Activated CD4-positive, alpha-beta T cell treated with anti-CD3 and anti-CD28 coated beads for 48 hours (primary cell): Measurements from ENCODE around the gene VEPH1.

ENCODE experiments used
- DNase-seq: peaks from one replicate; pipeline ENCODE4 v3.0.0-alpha.2; 2020

VEPH1 gene

GRCh38 chr3:157294953-157295352 is 208.3 kb downstream of the VEPH1 start:
- no peak for DNase-seq

GRCh38 chr3:157294491-157294890 is 208.7 kb downstream of the VEPH1 start:
- DNase-seq, result no peak

- DNase-seq, result no peak
These were observed 212.4 kb downstream of the VEPH1 start for GRCh38 chr3:157290766-157291165.

DNA sequence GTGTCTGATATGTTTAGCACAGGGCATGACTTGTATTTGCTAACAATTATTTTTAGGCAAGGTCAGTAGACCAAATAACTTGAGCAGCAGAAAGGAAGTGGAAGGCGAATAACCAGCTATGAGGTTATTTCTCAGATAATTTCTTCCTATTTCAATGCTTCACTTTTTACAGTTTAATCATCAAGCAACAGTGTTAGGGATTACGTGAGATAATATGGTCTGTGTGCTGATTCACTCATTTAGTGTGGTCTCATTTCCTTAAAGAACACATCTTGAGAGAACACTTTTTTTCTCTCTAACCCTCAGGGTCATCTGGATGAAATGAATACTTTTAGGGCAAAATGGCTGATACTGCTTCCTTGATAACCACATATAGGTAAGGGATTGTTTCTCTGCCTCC is 217.2 kb downstream of the VEPH1 start:
- no peak for DNase-seq

DNA sequence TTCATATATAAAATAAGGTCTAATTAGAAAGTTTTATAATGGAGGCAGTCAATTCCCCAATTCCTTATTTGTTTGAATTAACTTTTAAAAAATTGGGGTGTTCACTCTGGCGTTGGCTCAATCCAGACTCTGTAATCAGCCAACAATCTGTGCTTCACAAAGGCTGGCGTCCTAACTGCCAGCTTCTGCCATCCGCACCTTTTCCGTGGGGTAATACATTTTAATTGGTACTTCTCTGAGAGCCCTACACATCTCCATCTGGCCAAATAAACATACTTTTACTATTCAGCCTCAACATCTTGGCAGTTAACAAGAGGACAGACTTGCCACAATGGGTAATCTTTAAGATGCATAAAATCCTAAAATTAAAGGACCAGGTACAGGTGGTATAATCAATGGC is 218.1 kb downstream of the VEPH1 start:
- DNase-seq, result no peak

- no peak for DNase-seq
These were observed 218.5 kb downstream of the VEPH1 start for GRCh38 chr3:157284688-157285087.

DNA sequence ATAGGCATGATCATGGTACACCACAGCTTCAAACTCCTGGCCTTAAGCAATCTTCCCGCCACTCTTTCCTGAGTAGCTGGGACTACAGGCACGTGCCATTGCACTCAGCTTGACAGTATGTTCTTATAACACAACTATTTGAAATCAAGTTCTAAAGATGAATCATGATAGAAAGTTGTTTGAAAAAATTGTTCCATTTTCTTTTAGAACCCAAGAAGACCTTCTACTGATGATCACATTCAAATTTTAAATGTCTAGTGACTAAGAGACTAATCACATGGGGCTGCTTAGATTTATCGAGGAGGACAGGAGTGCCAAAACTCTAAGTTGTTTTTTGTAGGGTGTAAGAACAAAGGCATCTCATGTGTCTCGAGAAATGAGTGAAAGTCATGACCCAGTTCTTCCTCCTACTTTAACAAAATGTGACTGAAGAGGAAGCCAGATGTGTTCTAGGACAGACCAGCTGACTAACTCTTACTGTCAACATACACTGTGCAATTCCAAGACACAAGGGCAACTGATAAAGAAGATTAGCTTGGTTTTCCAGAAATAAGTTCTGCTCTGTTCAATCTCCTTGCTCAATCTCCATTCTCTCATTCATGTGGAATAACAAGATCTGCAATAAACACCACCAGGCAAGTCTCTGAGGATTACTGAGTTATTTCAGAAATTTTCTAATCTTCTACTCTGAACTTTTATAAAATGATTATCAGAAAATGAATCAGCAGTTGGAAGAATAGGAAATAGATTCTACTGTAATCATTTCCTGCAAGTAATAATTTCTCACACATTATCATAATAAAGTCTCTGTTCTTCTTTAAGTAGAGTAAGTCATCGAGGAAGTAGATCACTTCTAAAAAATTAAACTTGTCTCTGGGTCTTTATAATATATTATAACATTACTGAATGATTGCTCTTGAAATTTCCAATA is 220.7 kb downstream of the VEPH1 start:
- DNase-seq, result no peak

DNA sequence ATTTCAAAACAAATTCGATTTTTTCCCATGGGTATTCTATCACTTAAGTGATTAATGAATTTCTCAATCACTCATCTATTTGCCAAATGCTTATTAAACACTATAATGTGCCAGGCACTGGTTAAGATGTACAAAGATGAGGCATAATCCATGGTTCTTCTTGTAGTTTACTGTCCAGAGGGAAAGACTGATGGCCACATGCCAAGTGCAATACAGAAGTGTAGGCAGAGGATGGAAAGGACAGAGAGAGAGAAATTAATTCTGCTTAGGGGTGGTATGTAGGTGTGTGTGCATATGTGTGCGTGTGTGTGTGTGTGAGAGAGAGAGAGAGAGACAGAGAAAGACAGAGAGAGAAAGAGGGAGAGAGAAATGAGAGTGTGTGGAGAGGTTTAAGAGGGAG is 222.4 kb downstream of the VEPH1 start:
- no peak for DNase-seq

GRCh38 chr3:157280354-157280753 is 222.9 kb downstream of the VEPH1 start:
- no peak for DNase-seq

GRCh38 chr3:157279237-157279636 is 224.0 kb downstream of the VEPH1 start:
- DNase-seq, result no peak

GRCh38 chr3:157276801-157277200 is 226.4 kb downstream of the VEPH1 start:
- no peak for DNase-seq

DNA sequence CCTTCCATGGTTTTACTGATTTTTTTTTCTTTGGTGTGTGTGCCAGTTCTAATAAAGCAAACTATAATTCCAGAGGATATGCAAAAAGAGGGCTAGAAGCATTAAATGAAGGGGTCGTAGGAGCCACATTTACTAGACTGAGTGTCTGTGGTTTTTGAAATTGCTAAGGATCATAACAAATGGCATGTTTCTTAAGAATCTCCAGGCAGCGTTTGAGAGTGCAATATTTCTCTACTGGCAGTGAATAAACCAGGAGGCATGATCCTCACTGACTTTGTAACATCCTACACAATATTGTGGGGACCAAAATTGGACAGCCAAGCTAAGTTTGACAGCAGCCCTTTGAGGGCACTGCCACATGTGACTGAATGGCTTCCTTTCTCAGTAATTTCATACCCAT is 227.4 kb downstream of the VEPH1 start:
- no peak for DNase-seq

- DNase-seq, result no peak
These were observed 228.5 kb downstream of the VEPH1 start for GRCh38 chr3:157274644-157275137.

DNA sequence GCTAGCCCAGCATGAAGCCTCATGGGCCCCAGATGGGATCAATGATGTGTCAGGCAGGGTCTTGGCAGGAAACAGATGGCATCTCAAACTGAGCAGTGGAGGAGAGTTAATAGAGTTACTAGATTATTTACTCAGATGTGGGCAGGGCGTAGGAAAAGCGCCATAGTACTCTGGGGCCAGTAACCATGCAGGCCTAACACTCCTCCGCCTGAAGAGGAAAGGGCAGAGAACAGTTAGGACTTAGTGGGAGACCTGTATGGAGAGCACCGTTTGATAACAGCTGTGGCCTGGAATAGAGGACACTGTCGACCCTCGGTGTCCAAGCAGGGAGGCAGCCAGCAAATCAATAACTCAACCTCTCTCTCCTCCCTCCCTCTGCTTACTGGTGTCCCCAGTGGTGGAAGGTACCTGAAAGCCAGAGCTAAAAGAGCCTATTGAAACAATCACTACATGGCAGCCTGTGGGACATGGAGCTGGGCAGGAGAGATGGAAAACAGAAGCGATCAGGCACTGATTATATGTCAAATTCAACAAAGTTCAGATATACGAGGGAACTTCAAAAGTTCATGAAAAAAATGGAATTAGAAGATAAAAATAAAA is 231.8 kb downstream of the VEPH1 start:
- no peak for DNase-seq

DNA sequence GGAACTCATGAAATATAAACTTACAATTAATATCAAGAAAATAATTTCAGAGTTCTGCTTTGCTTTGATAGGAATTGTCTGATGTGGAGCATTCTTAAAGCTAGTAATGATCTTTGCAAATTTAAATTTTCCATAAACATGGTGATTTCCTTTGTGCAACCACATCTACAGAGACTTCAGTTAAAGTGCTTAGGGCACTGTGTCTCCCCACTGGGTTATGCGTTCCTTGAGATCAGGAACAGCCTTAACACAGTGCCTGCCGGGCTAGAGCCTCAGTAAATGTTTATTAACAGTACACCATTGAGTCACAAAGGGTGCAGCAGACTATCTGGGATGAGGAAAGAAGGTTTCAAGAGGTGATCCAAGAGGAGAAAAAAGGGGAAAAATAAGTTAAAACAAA is 235.2 kb downstream of the VEPH1 start:
- DNase-seq, result no peak

GRCh38 chr3:157265931-157266330 is 237.3 kb downstream of the VEPH1 start:
- DNase-seq, result no peak

DNA sequence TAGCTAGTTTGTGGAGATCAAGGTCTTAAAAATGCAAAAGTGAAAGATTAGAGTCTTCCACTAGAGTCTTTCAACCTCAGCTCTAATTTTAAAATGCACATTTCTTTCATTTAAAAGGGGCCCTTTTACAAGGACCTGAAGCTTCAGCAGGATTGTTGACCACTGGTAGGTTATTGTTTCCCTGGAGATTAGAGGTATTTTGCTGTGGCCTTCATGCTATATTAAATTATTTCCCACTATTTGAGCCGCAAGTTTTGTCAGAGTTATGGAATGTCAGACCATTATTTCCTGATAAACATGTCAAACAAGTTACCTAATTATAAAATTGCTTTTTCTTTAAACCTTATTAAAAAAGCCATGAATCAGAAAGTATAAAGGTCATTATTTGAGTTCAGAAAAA is 240.2 kb downstream of the VEPH1 start:
- DNase-seq, result no peak

DNA sequence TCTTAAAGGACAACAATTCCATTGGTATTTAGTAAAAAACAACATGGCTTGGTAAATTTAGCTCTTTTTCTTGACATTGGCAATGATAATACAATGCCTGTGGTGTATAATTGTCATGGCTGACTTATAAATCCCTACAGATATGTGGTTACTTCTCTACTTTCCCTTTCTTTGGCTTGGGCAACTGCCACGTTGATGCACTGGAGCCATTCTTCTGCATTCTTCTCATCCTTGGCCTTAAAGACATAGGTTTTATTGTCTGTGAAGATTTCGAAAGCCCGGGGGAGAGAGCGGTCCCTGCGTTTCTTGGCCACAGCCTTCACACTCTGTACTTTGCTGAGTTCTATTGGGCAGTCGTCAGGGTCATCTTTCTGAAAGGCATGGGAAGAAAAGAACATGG is 242.2 kb downstream of the VEPH1 start:
- DNase-seq, result no peak

DNA sequence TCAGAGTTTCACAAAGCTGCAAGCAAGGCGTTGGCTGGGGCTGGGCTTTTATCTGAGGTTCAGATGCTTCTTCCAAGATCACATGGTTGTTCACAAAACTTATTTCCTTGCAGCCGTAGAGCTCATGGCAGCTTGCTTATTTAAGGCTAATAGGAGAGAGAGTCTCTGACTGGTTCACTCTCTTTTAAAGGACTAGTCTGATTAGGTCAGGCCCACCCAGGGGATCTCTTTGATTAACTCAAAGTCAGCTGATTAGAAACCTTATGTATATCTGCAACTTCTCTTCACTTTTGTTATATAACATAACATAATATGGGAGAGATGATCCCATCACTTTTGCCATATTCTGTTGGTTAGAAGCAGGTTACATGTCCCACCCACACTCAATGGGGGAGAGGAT is 243.4 kb downstream of the VEPH1 start:
- DNase-seq, result no peak

DNA sequence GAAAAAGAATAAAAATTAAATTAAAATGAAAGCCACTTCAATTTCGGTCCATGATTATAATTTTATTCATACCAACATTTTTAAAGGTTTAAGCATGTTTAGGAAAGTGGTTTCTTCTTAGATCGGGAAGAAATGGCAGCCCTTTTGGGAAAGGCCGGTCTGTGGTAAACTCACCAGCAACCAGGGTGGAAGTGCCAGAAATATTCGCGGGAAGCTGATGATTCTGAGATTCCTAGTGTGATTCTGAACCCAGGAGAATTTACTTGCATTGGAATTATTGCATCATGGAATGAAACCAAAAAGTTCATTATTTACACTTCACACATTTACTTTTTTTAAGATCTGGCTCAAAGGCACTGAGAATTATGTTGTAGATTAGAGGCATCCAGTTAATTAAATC is 246.1 kb downstream of the VEPH1 start:
- DNase-seq, result no peak

DNA sequence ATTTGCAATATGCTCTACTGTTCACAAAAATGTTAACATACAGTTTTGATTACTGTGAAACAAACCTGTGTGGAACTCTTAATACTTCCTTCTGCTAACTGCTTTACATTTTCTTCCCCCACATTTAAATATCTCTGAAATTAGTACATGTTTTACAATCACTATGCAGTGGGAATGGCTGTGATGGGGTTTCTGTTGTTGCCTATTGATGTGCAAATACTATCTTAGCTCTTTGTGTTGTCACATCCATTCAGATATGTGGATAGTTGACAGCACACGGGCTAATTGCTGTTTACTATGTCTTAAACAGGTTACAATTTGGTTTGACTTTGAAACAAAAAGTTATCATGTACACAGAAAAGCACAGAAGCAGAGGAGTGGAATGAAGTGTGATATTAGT is 247.4 kb downstream of the VEPH1 start:
- DNase-seq, result no peak

- no peak for DNase-seq
These were observed 251.5 kb downstream of the VEPH1 start for GRCh38 chr3:157251685-157252084.

DNA sequence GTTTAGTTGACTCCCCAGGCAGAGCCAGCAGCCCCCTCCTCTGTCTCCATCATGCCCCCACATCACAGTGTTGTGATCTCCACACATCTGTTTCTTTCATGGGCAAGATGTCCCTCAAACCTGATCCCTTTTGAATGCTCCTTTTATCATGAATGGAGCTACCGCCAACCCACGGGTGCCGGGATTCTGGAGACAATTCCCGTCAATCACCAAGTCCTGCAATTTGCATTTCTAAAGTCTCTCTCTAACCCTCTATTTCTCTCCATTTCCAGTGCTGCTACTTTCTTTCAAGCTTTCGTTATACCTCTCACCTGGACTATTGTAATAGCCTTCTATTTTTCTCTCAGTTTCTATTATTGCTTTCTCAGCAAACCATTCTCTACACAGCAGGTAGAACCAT is 253.6 kb downstream of the VEPH1 start:
- DNase-seq, result no peak
